Prostate gland (tissue), 2 donors: ENCODE results near the gene PAK1.

Experiments used
- CTCF ChIP-seq, 4 experiments: fragments of 200-600 bp in 2 of 4; fragments of 450-650 bp in 2 of 4; sonication (generic) in 2 of 4; IDR thresholded peaks; 1 replicate in 3 of 4; 2 replicates in 1 of 4; pipeline ENCODE4 v1.5.1; 2016 to 2019; ENCODE audit warnings: antibody characterized with exemption in 4 of 4, mild to moderate bottlenecking in 2 of 4, moderate library complexity in 2 of 4
- POLR2A ChIP-seq: fragments of 450-650 bp; IDR thresholded peaks from one replicate; pipeline ENCODE4 v1.6.1; 2016; ENCODE audit warnings: antibody characterized with exemption, mild to moderate bottlenecking
- POLR2AphosphoS5 ChIP-seq: sonication (generic); formaldehyde crosslinking; IDR thresholded peaks from one replicate; pipeline ENCODE4 v1.6.1; 2017; ENCODE audit warnings: antibody characterized with exemption

GRCh38 chr11:77435972-77436371 is 37.9 kb downstream of the PAK1 start:
- TF ChIP-seq CTCF (IDR thresholded peaks at IDR 0.05) (no peak), POLR2A (no peak), POLR2AphosphoS5 (no peak)
